Mesendoderm (in vitro differentiated cells): ENCODE results near the gene ZBTB8A.

Source experiments
- DNase-seq: peaks from one replicate; pipeline ENCODE4 v3.0.0; 2013
- H2AK5ac ChIP-seq: 2 replicates; pipeline ENCODE4 v1.6.1; 2013; ENCODE audit warnings: low read length, inconsistent platforms
- H2BK120ac ChIP-seq: 2 replicates; pipeline ENCODE4 v1.6.1; 2013; ENCODE audit warnings: low read depth, mild to moderate bottlenecking, low read length, moderate library complexity, mixed read lengths
- H2BK15ac ChIP-seq: replicated peaks from 2 replicates; pipeline ENCODE4 v1.6.1; 2013; ENCODE audit warnings: low read depth, mild to moderate bottlenecking, moderate library complexity
- H2BK5ac ChIP-seq: 2 replicates; pipeline ENCODE4 v1.6.1; 2013; ENCODE audit warnings: low read length, inconsistent platforms
- H3K18ac ChIP-seq: 2 replicates; pipeline ENCODE4 v1.6.1; 2013; ENCODE audit warnings: mild to moderate bottlenecking, low read length, mixed read lengths
- H3K23ac ChIP-seq: one replicate; pipeline ENCODE4 v1.6.1; 2013; ENCODE audit warnings: low read length
- H3K27ac ChIP-seq: 2 replicates; pipeline ENCODE4 v1.5.1; 2013; ENCODE audit warnings: low read depth, mild to moderate bottlenecking, inconsistent platforms, low read length, moderate library complexity
- H3K27me3 ChIP-seq: 2 replicates; pipeline ENCODE4 v1.6.1; 2013; ENCODE audit warnings: low read length, control low read depth, mild to moderate bottlenecking, inconsistent platforms; ENCODE audit not compliant: insufficient read depth, poor library complexity
- H3K36me3 ChIP-seq: 2 replicates; pipeline ENCODE4 v1.6.1; 2013; ENCODE audit warnings: low read length, inconsistent platforms; ENCODE audit not compliant: control insufficient read depth, insufficient read depth
- H3K4ac ChIP-seq: one replicate; pipeline ENCODE4 v1.6.1; 2013; ENCODE audit warnings: low read depth, mild to moderate bottlenecking, low read length, moderate library complexity
- H3K4me1 ChIP-seq: 2 replicates; pipeline ENCODE4 v1.6.1; 2013; ENCODE audit warnings: low read depth, low read length, inconsistent platforms; ENCODE audit not compliant: control insufficient read depth
- H3K4me2 ChIP-seq: 2 replicates; pipeline ENCODE4 v1.6.1; 2013; ENCODE audit warnings: low read length
- H3K4me3 ChIP-seq: 2 replicates; pipeline ENCODE4 v1.5.1; 2013; ENCODE audit warnings: mild to moderate bottlenecking, low read length
- H3K56ac ChIP-seq: one replicate; pipeline ENCODE4 v1.6.1; 2013; ENCODE audit warnings: low read length
- H3K79me1 ChIP-seq: 2 replicates; pipeline ENCODE4 v1.6.1; 2013; ENCODE audit warnings: low read length, inconsistent platforms
- H3K79me2 ChIP-seq: 2 replicates; pipeline ENCODE4 v1.6.1; 2013; ENCODE audit warnings: mild to moderate bottlenecking, low read length; ENCODE audit not compliant: control insufficient read depth, insufficient read depth
- H3K9ac ChIP-seq: 2 replicates; pipeline ENCODE4 v1.6.1; 2013; ENCODE audit warnings: low read length, inconsistent platforms
- H4K5ac ChIP-seq: one replicate; pipeline ENCODE4 v1.6.1; 2013; ENCODE audit warnings: low read length
- H4K8ac ChIP-seq: one replicate; pipeline ENCODE4 v1.6.1; 2013; ENCODE audit warnings: low read depth, mild to moderate bottlenecking, control low read depth, low read length, moderate library complexity
- WGBS: extraction: QIAGEN DNeasy Blood & Tissue Kit; methylation state at CpG from one replicate; pipeline ENCODE4 v1.1.7; 2013; ENCODE audit warnings: low lambda C conversion rate, missing lambda C conversion rate; ENCODE audit not compliant: insufficient coverage; ENCODE audit errors: extremely low coverage; 5-methylcytosine and 5-hydroxymethylcytosine counted together

Gene ZBTB8A

DNA sequence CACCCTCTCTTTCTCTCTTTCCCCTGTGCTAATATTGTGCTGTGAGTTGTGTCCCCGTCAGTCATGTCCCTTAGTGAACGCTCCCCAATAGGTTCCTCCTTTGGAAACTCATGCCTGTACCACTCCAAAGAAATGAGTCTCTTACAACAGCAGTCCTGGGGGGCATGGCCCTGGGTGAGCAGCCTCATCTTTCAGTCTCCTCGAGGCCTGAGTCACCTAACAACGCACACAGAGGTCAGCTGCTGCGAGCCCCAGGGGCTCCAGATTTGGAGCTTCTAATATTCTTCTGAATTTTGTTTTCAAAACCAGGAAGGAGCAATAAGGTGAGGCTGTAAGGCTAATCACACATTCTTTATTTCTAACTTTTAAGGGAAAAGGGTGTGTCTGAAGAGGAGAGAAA is 30.5 kb upstream of the ZBTB8A start:
- no peaks in the 10 kb centered on the region for H3K4me1 ChIP-seq
- no peak overlapping the region for H3K4me3 ChIP-seq
- no peaks in the 10 kb centered on the region for H3K36me3 ChIP-seq
- H3K79me1 ChIP-seq, result no peaks in the 10 kb centered on the region
- DNase-seq, result no peak
- no peak overlapping the region for H2BK5ac ChIP-seq
- no peak overlapping the region for H2AK5ac ChIP-seq
- no peak overlapping the region for H2BK15ac ChIP-seq
- no peak overlapping the region for H3K23ac ChIP-seq
- no peak overlapping the region for H3K18ac ChIP-seq
- H2BK120ac ChIP-seq, result no peak overlapping the region
- no CpG with 5 or more reads among the region's 5 CpGs for WGBS
- no peak overlapping the region for H3K56ac ChIP-seq
- no peak overlapping the region for H4K8ac ChIP-seq
- no peak overlapping the region for H3K27ac ChIP-seq
- no peak overlapping the region for H3K4me2 ChIP-seq
- no peak overlapping the region for H4K5ac ChIP-seq
- no peak overlapping the region for H3K4ac ChIP-seq
- H3K27me3 ChIP-seq, result no peaks in the 10 kb centered on the region
- H3K79me2 ChIP-seq, result no peaks in the 10 kb centered on the region
- no peak overlapping the region for H3K9ac ChIP-seq

DNA sequence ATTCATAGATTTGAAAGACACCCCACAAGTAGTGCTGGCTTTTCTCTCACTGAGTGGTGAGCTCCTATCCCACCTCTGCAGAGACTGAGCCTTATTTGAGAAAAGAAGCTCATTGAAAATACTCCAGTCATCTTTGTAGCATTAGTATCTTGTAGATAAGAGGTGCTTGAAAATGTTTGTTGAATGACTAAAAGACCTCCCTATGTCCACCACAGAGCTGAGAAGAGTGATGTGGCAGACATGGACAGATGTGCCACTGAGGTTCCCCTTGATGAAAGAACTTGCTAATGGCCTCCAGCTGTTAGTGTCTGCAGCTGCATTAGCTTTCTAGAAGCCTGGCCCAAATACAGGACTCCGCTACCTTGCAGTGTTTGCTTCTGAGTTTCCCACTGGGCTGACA is 29.3 kb upstream of the ZBTB8A start:
- Histone ChIP-seq H3K4me2 (no peak overlapping the region), H3K36me3 (no peaks in the 10 kb centered on the region), H4K8ac (no peak overlapping the region), H3K4me3 (no peak overlapping the region), H3K56ac (no peak overlapping the region), H2BK5ac (no peak overlapping the region), H3K4me1 (no peaks in the 10 kb centered on the region), H2BK120ac (no peak overlapping the region), H4K5ac (no peak overlapping the region), H3K27ac (no peak overlapping the region), H3K4ac (no peak overlapping the region), H2AK5ac (no peak overlapping the region), H2BK15ac (no peak overlapping the region), H3K27me3 (no peaks in the 10 kb centered on the region), H3K18ac (no peak overlapping the region), H3K23ac (no peak overlapping the region), H3K79me1 (no peaks in the 10 kb centered on the region), H3K79me2 (no peaks in the 10 kb centered on the region), H3K9ac (no peak overlapping the region)
- DNase-seq, result peak; percentile 28
- no CpG with 5 or more reads among the region's 1 CpG for WGBS

DNA sequence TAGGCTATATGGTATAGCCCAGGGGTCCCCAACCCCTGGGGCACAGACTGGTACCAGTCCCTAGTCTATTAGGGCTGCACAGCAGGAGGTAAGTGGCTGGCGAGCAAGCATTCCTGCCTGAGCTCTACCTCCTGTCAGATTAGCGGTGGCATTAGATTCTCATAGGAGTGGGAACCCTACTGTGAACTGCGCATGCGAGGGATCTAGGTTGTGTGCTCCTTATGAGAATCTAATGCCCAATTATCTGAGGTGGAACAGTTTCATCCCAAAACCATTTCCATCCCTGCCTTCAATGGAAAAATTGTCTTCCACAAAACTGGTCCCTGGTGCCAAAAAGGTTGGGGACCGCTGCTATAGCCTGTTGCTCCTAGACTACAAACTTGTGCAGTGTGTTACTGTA is 22.8 kb upstream of the ZBTB8A start:
- Histone ChIP-seq H2BK5ac (no peak overlapping the region), H2AK5ac (no peak overlapping the region), H2BK15ac (no peak overlapping the region), H3K23ac (no peak overlapping the region), H4K8ac (no peak overlapping the region), H3K79me1 (no peaks in the 10 kb centered on the region), H3K4ac (no peak overlapping the region), H2BK120ac (no peak overlapping the region), H4K5ac (no peak overlapping the region), H3K27me3 (no peaks in the 10 kb centered on the region), H3K4me1 (no peaks in the 10 kb centered on the region), H3K4me2 (no peak overlapping the region), H3K4me3 (no peak overlapping the region), H3K56ac (no peak overlapping the region), H3K79me2 (no peaks in the 10 kb centered on the region), H3K27ac (no peak overlapping the region), H3K36me3 (no peaks in the 10 kb centered on the region), H3K9ac (no peak overlapping the region), H3K18ac (no peak overlapping the region)
- no CpG with 5 or more reads among the region's 5 CpGs for WGBS
- no peak for DNase-seq

DNA sequence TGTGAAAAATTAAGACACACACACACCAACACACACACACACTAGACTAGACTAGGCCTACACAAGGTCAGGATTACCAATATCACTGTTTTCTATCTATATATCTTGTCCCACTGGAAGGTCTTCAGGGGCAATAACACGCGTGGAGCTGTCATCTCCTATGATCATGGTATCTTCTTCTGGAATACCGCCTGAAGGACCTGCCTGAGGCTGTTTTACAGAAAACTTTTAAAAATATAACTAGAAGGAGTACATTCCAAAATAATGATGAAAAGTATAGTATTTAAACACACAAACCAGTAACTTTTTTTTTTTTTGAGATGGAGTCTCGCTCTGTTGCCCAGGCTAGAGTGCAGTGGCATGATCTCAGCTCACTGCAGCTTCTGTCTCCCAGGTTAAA is 20.3 kb upstream of the ZBTB8A start:
- H3K36me3 ChIP-seq, result no peaks in the 10 kb centered on the region
- no peak overlapping the region for H2BK120ac ChIP-seq
- H3K27me3 ChIP-seq, result no peaks in the 10 kb centered on the region
- H4K8ac ChIP-seq, result no peak overlapping the region
- H3K18ac ChIP-seq, result no peak overlapping the region
- no peak overlapping the region for H3K27ac ChIP-seq
- H3K4me1 ChIP-seq, result no peaks in the 10 kb centered on the region
- WGBS, result no CpG with 5 or more reads among the region's 4 CpGs
- H3K4ac ChIP-seq, result no peak overlapping the region
- no peak overlapping the region for H3K9ac ChIP-seq
- H4K5ac ChIP-seq, result no peak overlapping the region
- H3K23ac ChIP-seq, result no peak overlapping the region
- H3K56ac ChIP-seq, result no peak overlapping the region
- H3K4me3 ChIP-seq, result no peak overlapping the region
- no peak overlapping the region for H3K4me2 ChIP-seq
- H3K79me2 ChIP-seq, result no peaks in the 10 kb centered on the region
- H2AK5ac ChIP-seq, result no peak overlapping the region
- H2BK15ac ChIP-seq, result no peak overlapping the region
- no peak overlapping the region for H2BK5ac ChIP-seq
- no peaks in the 10 kb centered on the region for H3K79me1 ChIP-seq
- DNase-seq, result no peak

DNA sequence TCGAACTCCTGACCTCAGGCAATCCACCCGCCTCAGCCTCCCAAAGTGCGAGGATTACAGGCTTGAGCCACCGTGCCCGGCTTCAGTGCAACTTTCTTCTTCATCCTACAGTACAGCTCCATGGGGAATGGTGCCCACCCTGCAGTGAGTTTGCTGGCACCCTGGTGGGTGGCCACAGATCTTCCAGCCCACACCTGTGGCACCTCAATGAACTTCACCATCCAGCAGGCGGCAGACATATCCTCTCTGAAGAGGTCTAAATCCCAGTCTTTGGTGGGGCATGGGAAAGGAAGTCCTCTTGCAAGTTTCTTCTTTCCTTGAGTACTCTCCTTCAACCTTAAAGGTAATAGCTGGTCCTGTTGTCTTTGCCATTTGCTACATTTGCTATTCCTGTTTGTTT is 18.1 kb upstream of the ZBTB8A start:
- Histone ChIP-seq H3K4me1 (no peaks in the 10 kb centered on the region), H3K27me3 (no peaks in the 10 kb centered on the region), H4K8ac (no peak overlapping the region), H3K79me1 (no peaks in the 10 kb centered on the region), H3K4me3 (no peak overlapping the region), H3K79me2 (no peaks in the 10 kb centered on the region), H3K4me2 (no peak overlapping the region), H2BK5ac (no peak overlapping the region), H2AK5ac (no peak overlapping the region), H3K36me3 (no peaks in the 10 kb centered on the region), H3K4ac (no peak overlapping the region), H3K27ac (no peak overlapping the region), H3K9ac (no peak overlapping the region), H2BK15ac (no peak overlapping the region), H4K5ac (no peak overlapping the region), H3K23ac (no peak overlapping the region), H2BK120ac (no peak overlapping the region), H3K18ac (no peak overlapping the region), H3K56ac (peak overlapping the region; percentile 73)
- DNase-seq, result peak; percentile 55
- no CpG with 5 or more reads among the region's 6 CpGs for WGBS

DNA sequence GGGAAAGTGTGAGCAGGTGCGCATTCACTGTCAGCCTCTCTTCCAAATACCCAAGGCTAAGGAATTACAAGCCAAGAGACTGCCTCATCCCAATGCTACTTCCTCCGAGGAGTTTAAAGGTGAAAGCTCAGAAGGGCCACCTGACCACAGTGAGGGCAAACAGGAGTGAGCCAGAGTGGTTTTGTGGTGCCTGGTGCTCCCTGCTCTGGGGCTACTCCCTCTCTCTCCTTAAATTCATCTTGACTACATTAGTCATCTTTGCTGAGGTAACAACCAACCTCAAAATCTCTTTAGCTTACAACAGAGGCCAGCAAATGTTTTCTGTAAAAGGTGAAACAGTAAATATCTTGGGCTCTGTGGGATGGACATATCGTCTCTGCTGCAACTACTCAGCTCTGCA is 14.2 kb upstream of the ZBTB8A start:
- WGBS, result no CpG with 5 or more reads among the region's 3 CpGs
- H3K36me3 ChIP-seq, result no peaks in the 10 kb centered on the region
- no peak overlapping the region for H3K4me2 ChIP-seq
- H4K8ac ChIP-seq, result no peak overlapping the region
- no peak for DNase-seq
- no peaks in the 10 kb centered on the region for H3K27me3 ChIP-seq
- H2AK5ac ChIP-seq, result no peak overlapping the region
- H3K4me3 ChIP-seq, result no peak overlapping the region
- no peak overlapping the region for H3K56ac ChIP-seq
- H2BK5ac ChIP-seq, result no peak overlapping the region
- no peaks in the 10 kb centered on the region for H3K79me1 ChIP-seq
- H3K27ac ChIP-seq, result no peak overlapping the region
- no peak overlapping the region for H3K9ac ChIP-seq
- H3K4ac ChIP-seq, result no peak overlapping the region
- no peak overlapping the region for H2BK120ac ChIP-seq
- H3K18ac ChIP-seq, result no peak overlapping the region
- no peaks in the 10 kb centered on the region for H3K4me1 ChIP-seq
- no peak overlapping the region for H3K23ac ChIP-seq
- H4K5ac ChIP-seq, result no peak overlapping the region
- H2BK15ac ChIP-seq, result no peak overlapping the region
- no peaks in the 10 kb centered on the region for H3K79me2 ChIP-seq
